Stimulated activated CD8-positive, alpha-beta memory T cell treated with anti-CD3 and anti-CD28 coated beads, Interleukin-15, amount 100 ng/mL, for 4 hours (primary cell): Measurements from ENCODE around the gene HBQ1.
"Not testable (repeated sequence)": the region's sequence is repeated elsewhere in the genome, so short reads cannot be mapped to it uniquely, and the experiment has no call there.

Experiments used
- DNase-seq, 2 donors: peaks; one replicate each; pipeline ENCODE4 v3.0.0-alpha.2; 2020; ENCODE audit warnings: low read depth in 2 of 2

Gene HBQ1

GRCh38 chr16:176006-176405 lies 4.3 kb upstream of the HBQ1 start:
- DNase-seq, result not testable (repeated sequence)

GRCh38 chr16:176477-177382 lies 3.5 kb upstream of the HBQ1 start, which contains the start of gene HBA1:
TSS of gene HBA1 (plus strand) at chr16:176680. CDS start at chr16:176717, 37 bp downstream.
- DNase-seq, result not testable (repeated sequence)

GRCh38 chr16:177394-177822 lies 2.9 kb upstream of the HBQ1 start:
- DNase-seq, result no peak

- no peak for DNase-seq
These were observed 2.1 kb upstream of the HBQ1 start for GRCh38 chr16:177981-178667.

GRCh38 chr16:178668-179015 lies 1.6 kb upstream of the HBQ1 start:
- DNase-seq, result no peak

- no peak for DNase-seq
These were observed 807 bp upstream of the HBQ1 start for GRCh38 chr16:179211-180092.

- peak; percentile 60 to 63 for DNase-seq
These were observed 664 bp downstream of the HBQ1 start for GRCh38 chr16:180681-181564.

GRCh38 chr16:181565-182021 lies 1.3 kb downstream of the HBQ1 start:
- DNase-seq, result no peak

GRCh38 chr16:183005-183404 lies 2.7 kb downstream of the HBQ1 start:
- no peak for DNase-seq

GRCh38 chr16:185213-185612 lies 5.0 kb downstream of the HBQ1 start:
- no peak for DNase-seq

GRCh38 chr16:185691-186090 lies 5.4 kb downstream of the HBQ1 start:
- DNase-seq, result no peak

GRCh38 chr16:187330-187729 lies 7.1 kb downstream of the HBQ1 start:
- DNase-seq, result no peak

GRCh38 chr16:188674-189073 lies 8.4 kb downstream of the HBQ1 start:
- no peak for DNase-seq

GRCh38 chr16:189604-190186 lies 9.4 kb downstream of the HBQ1 start:
- no peak for DNase-seq

GRCh38 chr16:191831-192230 lies 11.6 kb downstream of the HBQ1 start:
- DNase-seq, result no peak

GRCh38 chr16:192686-193085 lies 12.4 kb downstream of the HBQ1 start:
- no peak for DNase-seq

GRCh38 chr16:193441-193840 lies 13.2 kb downstream of the HBQ1 start:
- no peak for DNase-seq

GRCh38 chr16:194516-194915 lies 14.3 kb downstream of the HBQ1 start:
- DNase-seq, result no peak

GRCh38 chr16:200388-200787 lies 20.1 kb downstream of the HBQ1 start:
- no peak for DNase-seq

GRCh38 chr16:203246-203645 lies 23.0 kb downstream of the HBQ1 start:
- no peak for DNase-seq

- DNase-seq, result not testable (repeated sequence)
These were observed 23.8 kb downstream of the HBQ1 start for GRCh38 chr16:204046-204445.
